Right hindlimb (tissue), 1 donor: Measurements from ENCODE around the gene FES.
A peak's percentile ranks its signal among the peaks of the same experiment; 100 is the strongest.

ENCODE experiments used
- DNase-seq: peaks from one replicate; pipeline ENCODE4 v3.0.0-alpha.2; 2018

The FES gene

GRCh38 chr15:90933301-90933700, 49.0 kb downstream of the FES start:
- DNase-seq, result no peak

- peak; percentile 84 for DNase-seq
Measured at GRCh38 chr15:90934256-90934948, 50.1 kb downstream of the FES start.

GRCh38 chr15:90934949-90935751, 50.8 kb downstream of the FES start, which contains the start of gene UNC45A:
Gene UNC45A (plus strand): TSS chr15:90935285. CDS start chr15:90935325, 40 bp downstream.
- DNase-seq, result peak; percentile 94

- DNase-seq, result no peak
Measured at GRCh38 chr15:90936823-90937222, 52.5 kb downstream of the FES start.

- DNase-seq, result no peak
Measured at GRCh38 chr15:90938261-90938660, 54.0 kb downstream of the FES start.

GRCh38 chr15:90939756-90940155, 55.5 kb downstream of the FES start:
- DNase-seq, result no peak

GRCh38 chr15:90941038-90941437, 56.7 kb downstream of the FES start:
- no peak for DNase-seq

- DNase-seq, result no peak
Measured at GRCh38 chr15:90942354-90943120, 58.2 kb downstream of the FES start.

- DNase-seq, result no peak
Measured at GRCh38 chr15:90945091-90945490, 60.8 kb downstream of the FES start.
